Skin of body (tissue), 2 donors: ENCODE measurements around the gene ITPK1. TPM values are rescaled to one million over a fixed set of nuclear protein-coding genes. Genes with fewer than 3 reads are reported as not detected.
"Not testable (repeated sequence)": the region's sequence is repeated elsewhere in the genome, so short reads cannot be mapped to it uniquely, and the experiment has no call there.

Experiments
- DNase-seq: peaks from one replicate; lab custom pipeline; 2025; lab: John Stamatoyannopoulos, UW
- total RNA-seq: library from RNA; depleted of rRNA; stranded (reverse); fragments of >200 nt; gene quantifications from one replicate; pipeline ENCODE4 v1.2.3, GENCODE V29; 2014

The ITPK1 gene
- total RNA-seq, 1 donor from 2014 or later = 7.6 TPM

- DNase-seq = not testable (repeated sequence)
Measured at GRCh38 chr14:93131257-93131820, 15.6 kb upstream of the ITPK1 start.

- DNase-seq = peak; percentile 19
Measured at GRCh38 chr14:93128725-93129459, 13.2 kb upstream of the ITPK1 start.

- no peak for DNase-seq
Measured at GRCh38 chr14:93126111-93126510, 10.4 kb upstream of the ITPK1 start.

GRCh38 chr14:93122826-93123225, 7.1 kb upstream of the ITPK1 start:
- DNase-seq = no peak

- no peak for DNase-seq
Measured at GRCh38 chr14:93121030-93121834, 5.5 kb upstream of the ITPK1 start.

GRCh38 chr14:93120517-93120916, 4.8 kb upstream of the ITPK1 start:
- DNase-seq = no peak

- DNase-seq = no peak
Measured at GRCh38 chr14:93116676-93117200, 1.0 kb upstream of the ITPK1 start.

GRCh38 chr14:93115069-93115820, 480 bp downstream of the ITPK1 start:
- peak; percentile 74 for DNase-seq

GRCh38 chr14:93114713-93115068, 1.0 kb downstream of the ITPK1 start:
- no peak for DNase-seq

- no peak for DNase-seq
Measured at GRCh38 chr14:93114068-93114710, 1.5 kb downstream of the ITPK1 start.

GRCh38 chr14:93113678-93114067, 2.1 kb downstream of the ITPK1 start:
- DNase-seq = no peak

GRCh38 chr14:93112891-93113677, 2.6 kb downstream of the ITPK1 start:
- peak; percentile 36 for DNase-seq

GRCh38 chr14:93111541-93111940, 4.2 kb downstream of the ITPK1 start:
- not testable (repeated sequence) for DNase-seq

- DNase-seq = no peak
Measured at GRCh38 chr14:93110856-93111419, 4.8 kb downstream of the ITPK1 start.

- DNase-seq = no peak
Measured at GRCh38 chr14:93109572-93110481, 5.9 kb downstream of the ITPK1 start.

GRCh38 chr14:93108105-93108504, 7.6 kb downstream of the ITPK1 start:
- no peak for DNase-seq

GRCh38 chr14:93107453-93107852, 8.3 kb downstream of the ITPK1 start:
- DNase-seq = no peak

GRCh38 chr14:93106541-93107156, 9.1 kb downstream of the ITPK1 start:
- DNase-seq = no peak
